CD4-positive, alpha-beta T cell treated with Interleukin-6 for 4 hours (primary cell): ENCODE results near the gene DPEP3.

ENCODE experiments used
- DNase-seq: peaks from one replicate; pipeline ENCODE4 v3.0.0-alpha.2; 2020; ENCODE audit warnings: mixed read lengths

DPEP3 gene

DNA sequence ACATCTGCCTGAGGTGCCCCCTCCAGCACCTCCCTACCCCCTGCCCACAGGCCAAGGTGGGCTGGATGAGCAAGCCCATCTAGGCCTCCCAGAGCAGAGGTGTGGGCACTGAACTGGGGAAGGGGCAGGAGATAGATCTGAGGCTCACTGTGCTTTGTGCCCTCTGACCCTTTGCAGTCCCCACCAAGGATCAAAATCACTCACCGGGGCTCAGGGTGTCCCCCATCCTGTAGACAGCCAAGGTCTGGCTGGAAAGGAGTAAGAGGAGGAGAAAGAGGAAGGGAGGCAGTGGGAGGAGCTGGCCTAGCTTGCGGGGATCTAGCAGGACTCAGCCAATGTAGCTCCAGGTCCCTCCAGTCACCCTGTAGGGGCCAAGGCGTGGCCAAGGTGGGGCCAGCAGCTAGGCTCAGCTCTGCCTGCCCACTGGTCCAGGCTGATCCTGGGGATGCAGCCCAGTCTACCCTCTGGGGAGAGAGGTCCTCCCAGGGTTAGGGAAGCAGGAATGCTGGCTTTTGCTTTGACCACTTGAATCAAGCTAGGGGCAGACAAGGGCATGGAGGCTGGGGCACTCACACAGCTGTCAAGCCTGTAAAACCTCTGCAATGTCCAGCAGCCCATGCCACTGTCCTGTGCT, 13.6 kb downstream of the DPEP3 start:
- no peak for DNase-seq

GRCh38 chr16:67965668-67966548, 14.4 kb downstream of the DPEP3 start:
- DNase-seq: no peak

DNA sequence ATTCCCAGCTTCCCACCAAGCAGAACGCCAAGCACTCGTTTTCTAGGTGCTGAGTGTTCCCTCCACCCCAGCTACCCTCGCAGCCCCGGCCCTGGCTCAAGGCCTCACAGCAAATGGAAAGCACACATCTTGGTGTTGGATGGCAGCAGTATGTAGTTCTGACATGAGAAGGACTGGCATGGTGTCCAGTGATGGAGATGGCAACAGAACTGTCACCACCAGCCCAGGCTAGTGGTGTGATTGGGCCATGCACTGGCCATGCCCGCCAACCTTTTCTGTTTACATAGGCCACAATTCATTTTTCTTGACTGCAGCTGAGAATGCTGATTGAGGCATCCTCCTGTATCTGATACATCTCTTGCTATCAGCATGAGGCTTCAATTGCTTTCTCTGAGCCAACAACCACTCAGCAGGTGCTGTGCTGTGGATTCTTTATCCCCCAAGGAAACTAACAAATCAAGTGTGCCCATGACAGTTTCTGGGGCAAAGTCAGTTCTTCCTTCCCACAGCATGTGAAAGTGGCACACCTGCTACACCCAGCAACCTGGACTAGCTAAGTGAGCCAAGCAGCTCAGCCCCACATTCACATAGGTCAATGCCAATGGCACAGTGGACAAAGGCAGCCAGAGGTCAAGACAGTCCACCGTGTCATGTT, 15.7 kb downstream of the DPEP3 start:
- DNase-seq: no peak

DNA sequence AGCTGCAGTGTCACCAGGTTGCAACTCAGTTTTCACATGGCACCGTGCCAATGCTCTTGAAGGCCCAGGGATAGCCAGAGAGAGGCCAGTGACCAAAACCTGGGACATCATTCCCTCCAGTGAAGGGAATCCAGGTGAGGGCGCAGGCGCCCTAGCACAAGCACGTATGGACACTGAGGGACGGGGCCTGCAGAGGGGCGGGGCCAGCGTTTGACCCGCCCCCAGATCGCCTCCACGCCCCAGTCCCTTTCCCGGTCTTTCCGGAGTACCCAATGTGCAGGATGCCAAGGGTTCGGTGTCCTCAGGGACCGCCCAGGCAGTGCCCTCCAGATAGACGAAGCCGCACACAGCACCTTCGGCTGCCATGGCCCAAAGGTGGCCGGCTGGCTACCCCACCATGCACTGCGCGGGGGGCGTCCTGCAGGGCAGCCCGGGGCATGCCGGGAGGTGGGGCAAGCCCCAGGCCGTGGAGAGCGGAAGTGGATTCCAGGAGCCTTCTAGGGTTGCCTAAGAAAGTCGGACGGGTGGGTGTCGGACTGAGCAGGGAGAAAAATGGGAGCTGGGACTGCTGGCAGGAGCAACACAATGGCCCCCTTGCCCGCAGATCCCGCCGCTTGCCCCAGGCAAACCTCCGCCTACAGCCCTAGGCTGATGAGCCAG, 16.5 kb downstream of the DPEP3 start:
- DNase-seq: no peak

DNA sequence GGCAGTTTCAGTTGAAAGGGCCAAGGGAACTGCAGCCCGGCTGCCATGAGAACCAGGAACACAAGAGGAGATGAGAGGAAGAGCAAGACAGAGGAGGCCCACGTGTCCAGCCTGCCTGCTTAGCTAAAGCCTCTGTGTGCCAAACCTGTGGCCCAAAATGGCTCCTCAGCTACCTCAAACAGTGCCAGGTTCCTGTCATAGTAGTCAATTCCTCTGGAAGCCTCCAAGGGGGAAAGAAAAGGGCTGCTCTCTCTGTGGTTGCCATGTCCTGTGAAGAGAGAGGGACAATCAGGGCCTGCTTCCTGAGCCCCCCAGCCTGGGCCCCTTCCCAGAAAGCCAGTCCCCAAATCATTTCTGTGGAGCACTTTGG, 17.0 kb downstream of the DPEP3 start:
- DNase-seq: no peak

GRCh38 chr16:67962135-67962534, 18.2 kb downstream of the DPEP3 start:
- DNase-seq: no peak

- DNase-seq: no peak
Observed at GRCh38 chr16:67961551-67961957, 18.7 kb downstream of the DPEP3 start.

DNA sequence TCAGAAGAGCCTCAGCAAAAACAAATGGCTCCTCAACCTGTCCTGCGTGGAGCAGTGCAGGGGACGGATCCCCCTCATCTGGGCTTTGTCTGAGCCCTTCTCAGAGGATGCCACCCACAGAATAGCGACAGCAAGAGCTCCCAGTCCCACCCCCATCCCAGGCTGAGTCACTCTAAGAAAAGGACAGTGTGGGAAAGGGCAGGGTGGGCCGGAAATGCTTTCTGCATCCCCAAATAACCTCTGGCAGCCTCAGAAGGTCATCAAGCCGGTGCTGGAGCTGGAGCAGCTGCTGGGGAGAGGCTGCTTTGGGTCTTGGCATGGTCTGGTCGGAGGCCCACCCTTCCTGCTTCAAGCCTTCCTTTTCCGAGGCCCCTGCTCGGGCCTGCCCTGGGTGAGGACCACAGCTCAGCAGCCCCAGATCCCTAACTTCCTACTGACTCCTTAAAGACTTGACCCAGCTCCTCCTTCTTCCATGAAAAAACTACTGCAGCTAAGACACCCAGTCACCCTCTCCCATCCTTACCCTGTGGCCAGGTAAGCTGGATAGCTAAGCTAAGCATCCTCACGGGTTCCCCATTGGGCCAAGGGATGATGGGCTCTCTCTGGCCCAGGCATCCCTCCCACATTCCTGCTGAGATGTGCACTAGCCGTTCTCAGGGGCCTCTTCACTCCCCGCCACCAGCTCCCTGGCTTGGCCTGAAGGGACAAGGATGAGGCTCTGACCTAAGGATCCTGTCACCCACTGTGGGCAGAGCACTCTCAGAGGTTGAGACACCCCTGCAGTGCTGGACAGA, 20.6 kb downstream of the DPEP3 start:
- DNase-seq: no peak

GRCh38 chr16:67957622-67958021, 22.7 kb downstream of the DPEP3 start:
- DNase-seq: no peak

DNA sequence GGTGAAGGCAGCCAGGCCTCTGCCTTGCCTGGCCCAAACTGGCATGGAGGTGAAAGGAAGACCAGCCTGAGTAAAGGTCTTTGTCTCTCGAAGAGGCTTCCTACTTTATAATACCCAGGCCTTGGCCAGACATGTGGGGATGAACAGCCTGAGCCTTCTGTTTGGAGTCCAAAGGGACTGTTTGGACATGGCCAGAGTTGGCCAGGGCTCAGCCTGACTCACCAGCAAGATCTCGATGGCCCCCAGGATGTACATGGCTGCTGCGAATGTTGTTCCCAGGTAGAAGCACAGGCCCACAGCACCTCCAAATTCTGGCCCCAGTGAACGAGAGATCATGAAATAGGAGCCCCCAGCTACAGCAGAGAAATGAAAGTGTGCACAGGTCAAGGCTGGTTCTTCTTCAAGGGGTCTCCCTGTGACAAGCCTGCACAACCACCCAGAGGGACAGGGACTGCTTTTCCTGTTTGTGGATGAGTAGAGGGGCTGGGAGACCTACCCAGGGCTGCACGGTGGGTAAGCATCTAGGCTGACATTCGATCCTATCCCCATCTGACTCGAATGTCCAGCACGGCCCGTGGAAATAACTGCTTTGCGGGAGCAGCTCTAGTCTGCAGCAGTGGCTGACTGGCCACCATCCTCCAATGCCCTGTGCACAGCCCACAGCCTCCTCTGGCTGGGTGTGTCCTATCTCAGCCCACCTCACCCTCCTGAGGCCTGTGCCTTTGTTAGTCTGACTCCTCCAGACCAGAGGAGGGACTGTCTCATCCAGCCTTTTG, 25.7 kb downstream of the DPEP3 start:
- DNase-seq: no peak

GRCh38 chr16:67953641-67954375, 26.5 kb downstream of the DPEP3 start:
- no peak for DNase-seq

DNA sequence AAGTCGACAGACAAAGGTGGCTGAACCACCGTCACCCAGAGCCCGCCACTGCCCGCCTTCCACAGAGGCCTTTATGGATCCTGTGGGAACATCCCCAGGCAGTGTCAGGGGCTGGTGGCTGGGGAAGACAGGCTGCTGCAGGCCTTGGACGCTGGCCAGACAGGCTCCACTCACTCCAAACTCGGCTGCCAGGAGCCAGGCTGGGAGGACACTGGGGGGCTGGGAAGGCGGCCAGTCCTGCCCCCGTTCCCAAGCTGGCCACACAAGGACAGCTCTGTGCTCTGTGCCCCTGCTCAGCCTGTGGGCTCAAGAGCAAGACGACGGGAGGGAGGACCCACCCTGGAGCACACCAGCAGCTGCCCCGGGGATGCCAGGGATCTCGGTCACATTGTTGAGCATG, 28.8 kb downstream of the DPEP3 start:
- DNase-seq: no peak

DNA sequence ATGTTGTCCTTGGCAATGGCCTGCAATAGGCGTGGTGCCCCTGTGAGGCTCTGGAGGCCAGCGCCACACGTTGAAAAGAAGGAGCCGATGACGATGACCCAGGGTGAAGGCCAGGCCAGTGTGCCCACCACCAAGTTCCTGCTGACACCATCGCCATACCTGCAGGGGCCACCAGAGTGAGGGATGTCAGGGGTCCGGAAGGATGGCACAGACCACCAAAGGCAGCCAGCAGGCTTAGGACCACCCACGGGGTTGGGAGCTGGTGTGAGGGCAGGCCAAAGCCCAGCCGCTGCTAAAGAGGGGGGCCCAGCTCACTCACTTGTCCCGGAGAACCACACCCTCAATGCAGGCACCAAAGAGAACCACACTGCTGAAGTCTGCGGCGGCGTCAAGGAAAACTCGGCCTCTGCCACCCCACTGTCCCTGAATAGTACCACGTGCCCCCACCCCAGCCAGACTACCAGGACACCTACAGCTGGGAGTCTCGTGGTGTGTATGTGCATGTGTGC, 29.9 kb downstream of the DPEP3 start:
- no peak for DNase-seq

GRCh38 chr16:67949645-67950044, 30.7 kb downstream of the DPEP3 start:
- no peak for DNase-seq

- no peak for DNase-seq
Observed at GRCh38 chr16:67948015-67948414, 32.3 kb downstream of the DPEP3 start.

DNA sequence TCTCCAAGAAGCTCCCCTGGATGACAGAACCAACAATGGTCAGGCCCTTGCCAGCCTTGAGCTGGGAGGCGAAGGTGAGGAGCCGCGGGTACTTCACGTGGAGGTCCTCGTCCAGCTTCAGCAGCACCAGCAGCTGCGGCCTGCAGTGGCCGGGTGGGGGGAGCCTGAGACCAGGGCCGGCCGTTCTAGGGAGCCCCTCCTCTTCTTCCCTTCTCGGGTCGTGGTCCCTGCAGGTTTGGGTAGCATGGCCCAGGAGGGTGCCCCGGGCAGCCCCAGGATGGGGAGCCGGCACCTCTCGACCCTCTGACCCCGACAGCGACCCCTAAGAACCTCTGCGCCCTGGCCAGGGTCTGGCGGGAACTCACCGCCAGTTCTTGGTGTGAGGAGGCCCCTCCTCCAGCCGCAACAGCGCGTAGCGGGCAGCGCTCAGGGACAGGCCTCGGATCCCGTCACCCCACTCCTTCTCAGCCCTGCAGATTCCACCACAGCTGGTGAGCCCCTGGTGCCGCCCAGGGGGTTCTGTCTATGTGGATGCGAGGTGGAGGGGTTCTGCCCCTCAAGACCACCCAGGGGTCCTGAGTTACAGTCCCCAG, 33.2 kb downstream of the DPEP3 start:
- no peak for DNase-seq

DNA sequence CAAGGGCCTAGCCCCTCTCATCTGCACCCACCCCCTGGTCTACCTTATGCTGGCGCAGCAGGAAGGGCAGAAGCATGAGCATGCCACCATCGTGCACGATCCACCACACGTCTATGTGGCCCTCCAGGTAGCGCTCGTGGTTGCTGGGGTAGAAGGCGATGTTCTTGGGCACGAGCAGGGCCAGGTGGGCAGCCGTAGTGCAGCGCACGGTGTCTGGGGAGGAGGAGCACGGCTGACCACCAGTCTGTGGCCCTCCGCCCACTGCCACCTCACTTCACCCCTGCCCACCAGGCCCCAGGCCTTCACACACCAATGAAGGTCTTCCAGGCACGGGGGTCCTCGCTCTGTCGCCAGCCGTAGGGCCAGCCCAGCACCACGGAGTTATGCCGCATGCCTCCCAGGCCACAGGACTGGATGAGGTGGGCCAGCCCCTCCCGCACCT, 34.1 kb downstream of the DPEP3 start:
- no peak for DNase-seq

- DNase-seq: no peak
Observed at GRCh38 chr16:67945392-67945933, 34.8 kb downstream of the DPEP3 start.

DNA sequence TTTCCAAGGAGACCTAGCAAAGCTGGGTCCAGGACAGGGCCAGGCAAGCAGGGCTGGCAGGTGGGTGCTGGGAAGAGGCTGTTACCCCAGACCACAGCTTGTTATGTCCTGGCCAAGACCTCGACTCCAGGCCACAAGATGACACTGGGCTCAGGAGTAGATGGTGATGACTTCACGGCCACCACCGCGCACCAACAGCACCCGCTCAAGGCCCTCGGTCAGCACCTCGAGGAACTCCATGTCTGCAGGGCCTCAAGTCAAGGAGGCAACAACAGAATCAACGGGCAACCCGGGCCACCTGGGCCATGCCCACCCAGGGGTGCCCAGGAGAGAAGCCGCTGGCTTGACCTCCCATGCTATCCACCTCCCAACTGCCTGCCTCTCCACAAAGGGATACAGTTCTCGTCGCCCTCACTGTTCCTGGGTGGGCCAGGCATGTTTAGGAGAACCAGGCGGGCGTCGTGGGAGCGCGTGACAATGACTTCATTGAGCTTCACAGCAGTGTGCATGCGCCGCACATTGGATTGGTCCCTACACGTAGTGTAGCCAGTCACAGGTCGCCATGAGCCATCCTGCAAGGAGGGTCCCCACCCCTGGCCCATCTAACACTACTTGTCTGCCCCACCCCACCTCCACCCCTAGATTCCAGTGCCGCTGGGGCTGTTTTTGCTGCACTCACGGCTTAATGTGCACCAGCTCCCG, 35.5 kb downstream of the DPEP3 start:
- DNase-seq: no peak
